Spinal cord (tissue), 10 donors: ENCODE results near the gene PDE5A. TPM values are rescaled to one million over a fixed set of nuclear protein-coding genes. Genes with fewer than 3 reads are reported as not detected.
A peak's percentile ranks its signal among the peaks of the same experiment; 100 is the strongest.

Experiments
- DNase-seq, 6 donors: peaks; one replicate each; pipeline versions ENCODE4 v3.0.0 to v3.0.0-alpha.2; 2013 to 2015; ENCODE audit warnings: low spot score in 6 of 6, low read depth in 4 of 6
- H3K27ac ChIP-seq: one replicate; pipeline ENCODE4 v1.5.1; 2013; ENCODE audit warnings: low read depth, low read length, control low read depth
- H3K27me3 ChIP-seq: one replicate; pipeline ENCODE4 v1.6.1; 2013; ENCODE audit warnings: low read length; ENCODE audit not compliant: control insufficient read depth, insufficient read depth
- H3K36me3 ChIP-seq: one replicate; pipeline ENCODE4 v1.6.1; 2013; ENCODE audit warnings: low read length; ENCODE audit not compliant: control insufficient read depth, insufficient read depth
- H3K4me1 ChIP-seq: one replicate; pipeline ENCODE4 v1.6.1; 2013; ENCODE audit warnings: low read length; ENCODE audit not compliant: control insufficient read depth, insufficient read depth
- H3K4me3 ChIP-seq: one replicate; pipeline ENCODE4 v1.5.1; 2013; ENCODE audit warnings: low read depth, low read length, control low read depth
- H3K9me3 ChIP-seq: one replicate; pipeline ENCODE4 v1.6.1; 2013; ENCODE audit warnings: low read length; ENCODE audit not compliant: control insufficient read depth, insufficient read depth
- WGBS: methylation state at CpG from one replicate; pipeline ENCODE4 v1.1.5; 2013; ENCODE audit warnings: missing lambda C conversion rate; ENCODE audit not compliant: insufficient coverage; 5-methylcytosine and 5-hydroxymethylcytosine counted together
- polyA plus RNA-seq, 2 donors: library from polyadenylated mRNA; unstranded; fragments of 120-200 nt; gene quantifications; one replicate each; pipeline ENCODE4 v1.2.1, GENCODE V29; 2013; ENCODE audit not compliant: insufficient read length in 2 of 2
- total RNA-seq, 2 donors: library from RNA; depleted of rRNA in 1 of 2; stranded (reverse); fragments of 120-200 nt in 1 of 2; fragments of >200 nt in 1 of 2; gene quantifications; one replicate each; pipeline versions ENCODE4 v1.2.3 to v1.2.4, GENCODE V29; 2013 to 2014
- donor health status: healthy.

The PDE5A gene
- total and polyA plus RNA-seq, 4 donors = 21.1 to 73.6 (median 38.1) TPM

GRCh38 chr4:119517361-119518229 is 111.0 kb downstream of the PDE5A start:
- H3K27ac ChIP-seq = peak overlapping the region; percentile 29
- no peaks in the 10 kb centered on the region for H3K4me1 ChIP-seq
- peak in 1 of 6 donors; percentile 7 for DNase-seq
- H3K36me3 ChIP-seq = peaks cover 7% of the 10 kb centered on the region
- H3K9me3 ChIP-seq = no peaks in the 10 kb centered on the region
- no peaks in the 10 kb centered on the region for H3K27me3 ChIP-seq
- no CpG with 5 or more reads among the region's 2 CpGs for WGBS
- no peak overlapping the region for H3K4me3 ChIP-seq

DNA sequence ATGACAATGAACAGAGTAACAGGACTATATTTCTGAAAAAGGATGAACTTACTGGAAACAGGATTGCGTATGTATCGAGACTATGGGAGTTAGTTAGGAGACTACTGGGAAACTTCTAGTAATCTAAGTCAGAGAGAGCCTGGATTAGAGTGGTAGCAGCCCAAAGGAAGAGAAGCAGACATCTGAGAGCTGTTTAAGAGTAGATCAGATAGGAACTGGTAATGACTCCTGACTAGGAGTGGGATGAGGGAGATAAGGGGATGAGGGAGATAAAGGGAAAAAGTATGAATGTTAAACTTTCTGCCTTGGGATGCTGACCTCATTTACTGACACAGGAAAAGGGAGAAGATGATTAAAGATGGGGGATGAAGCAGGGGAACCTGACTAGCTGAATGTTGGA is 116.2 kb downstream of the PDE5A start:
- H3K9me3 ChIP-seq = no peaks in the 10 kb centered on the region
- peaks cover 7% of the 10 kb centered on the region for H3K36me3 ChIP-seq
- no peaks in the 10 kb centered on the region for H3K27me3 ChIP-seq
- WGBS = 100% methylated on average over 2 of the region's 2 CpGs
- H3K4me3 ChIP-seq = no peak overlapping the region
- no peak for DNase-seq
- H3K4me1 ChIP-seq = no peaks in the 10 kb centered on the region
- no peak overlapping the region for H3K27ac ChIP-seq

- no peaks in the 10 kb centered on the region for H3K4me1 ChIP-seq
- H3K36me3 ChIP-seq = peaks cover 2% of the 10 kb centered on the region
Observed at GRCh38 chr4:119510395-119511149, 118.0 kb downstream of the PDE5A start.

DNA sequence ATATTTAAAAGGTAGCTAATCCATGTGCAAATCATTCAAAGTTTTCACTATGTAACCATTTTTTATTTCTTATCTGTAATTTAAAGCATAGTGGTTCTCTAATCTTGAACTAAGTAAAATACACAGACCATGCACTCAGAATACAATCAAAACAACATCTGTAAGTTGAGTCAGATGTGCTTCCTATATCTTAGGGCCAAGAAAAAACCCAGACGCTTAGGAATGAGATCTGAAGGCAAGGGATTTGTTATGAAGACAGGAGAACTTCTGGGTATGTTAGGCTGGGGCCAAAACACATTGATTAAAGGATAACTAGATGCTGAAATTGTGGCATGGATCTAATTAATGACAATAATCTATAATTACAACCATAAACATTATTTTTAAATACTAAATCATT is 120.3 kb downstream of the PDE5A start:
- H3K27me3 ChIP-seq = no peaks in the 10 kb centered on the region
- no peak overlapping the region for H3K27ac ChIP-seq
- no CpG with 5 or more reads among the region's 1 CpG for WGBS
- no peaks in the 10 kb centered on the region for H3K36me3 ChIP-seq
- no peaks in the 10 kb centered on the region for H3K4me1 ChIP-seq
- H3K9me3 ChIP-seq = no peaks in the 10 kb centered on the region
- DNase-seq = no peak
- no peak overlapping the region for H3K4me3 ChIP-seq

More at GRCh38 chr4:119510395-119511149, 118.0 kb downstream of the PDE5A start:
- Histone ChIP-seq H3K27ac (no peak overlapping the region), H3K9me3 (no peaks in the 10 kb centered on the region), H3K27me3 (no peaks in the 10 kb centered on the region), H3K4me3 (no peak overlapping the region)
- WGBS = 83% methylated on average over 1 of the region's 4 CpGs
- DNase-seq = no peak

GRCh38 chr4:119506806-119507205 is 121.8 kb downstream of the PDE5A start:
- Histone ChIP-seq H3K4me1 (no peaks in the 10 kb centered on the region), H3K4me3 (no peak overlapping the region), H3K27ac (peak overlapping the region; percentile 11), H3K27me3 (no peaks in the 10 kb centered on the region), H3K9me3 (no peaks in the 10 kb centered on the region), H3K36me3 (no peaks in the 10 kb centered on the region)
- WGBS = no CpG with 5 or more reads among the region's 1 CpG
- peak in 1 of 6 donors; percentile 11 for DNase-seq

DNA sequence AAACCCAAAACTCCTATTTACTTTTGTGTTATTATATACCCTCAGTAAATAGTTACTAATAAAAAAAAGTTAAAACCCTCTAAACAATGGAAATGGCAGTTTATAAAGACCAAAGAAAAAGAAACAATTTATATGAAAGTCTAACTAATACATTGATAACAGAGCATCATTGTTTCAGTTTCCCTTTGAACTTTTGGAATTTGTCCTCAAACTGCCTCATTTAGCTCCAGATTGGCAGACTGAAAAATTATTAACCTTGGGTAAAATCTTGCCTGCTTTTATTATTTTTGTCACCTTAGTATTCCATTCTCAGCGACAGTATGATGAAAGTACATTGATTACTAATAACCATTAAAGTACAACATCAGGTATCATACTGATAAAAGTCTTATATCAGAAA is 124.0 kb downstream of the PDE5A start:
- Histone ChIP-seq H3K27me3 (no peaks in the 10 kb centered on the region), H3K4me1 (no peaks in the 10 kb centered on the region), H3K27ac (no peak overlapping the region), H3K9me3 (no peaks in the 10 kb centered on the region), H3K4me3 (no peak overlapping the region), H3K36me3 (peaks cover 3% of the 10 kb centered on the region)
- no peak for DNase-seq
- no CpG with 5 or more reads among the region's 1 CpG for WGBS

GRCh38 chr4:119501740-119502139 is 126.9 kb downstream of the PDE5A start:
- Histone ChIP-seq H3K27ac (no peak overlapping the region), H3K4me3 (no peak overlapping the region), H3K27me3 (no peaks in the 10 kb centered on the region), H3K4me1 (no peaks in the 10 kb centered on the region), H3K36me3 (peaks cover 7% of the 10 kb centered on the region), H3K9me3 (no peaks in the 10 kb centered on the region)
- DNase-seq = no peak
- no CpG with 5 or more reads among the region's 2 CpGs for WGBS

DNA sequence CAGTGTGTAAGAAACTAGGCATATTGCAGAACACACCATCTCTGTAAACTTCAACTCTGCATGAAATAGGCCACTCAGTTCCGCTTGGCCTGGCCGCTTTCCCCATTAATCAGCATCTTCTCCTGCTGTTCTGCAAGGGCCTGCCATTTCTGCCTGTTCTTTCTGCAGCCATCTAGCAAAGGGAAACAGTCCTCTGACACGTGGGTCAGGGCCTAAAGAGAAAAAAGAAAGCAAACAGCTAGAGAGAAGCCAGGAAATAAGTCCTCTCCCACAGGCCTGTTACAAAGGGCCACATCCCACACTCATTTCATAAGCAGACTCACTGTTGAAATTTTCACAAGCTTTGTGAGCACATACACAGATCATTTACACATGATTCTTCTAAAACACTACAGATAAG is 130.1 kb downstream of the PDE5A start:
- WGBS = 21% methylated on average over 3 of the region's 3 CpGs
- peak in 4 of 6 donors; percentile 10 to 75 (median 42) for DNase-seq
- H3K27ac ChIP-seq = peak overlapping the region; percentile 68
- no peaks in the 10 kb centered on the region for H3K27me3 ChIP-seq
- no peaks in the 10 kb centered on the region for H3K4me1 ChIP-seq
- H3K4me3 ChIP-seq = no peak overlapping the region
- H3K36me3 ChIP-seq = peaks cover 7% of the 10 kb centered on the region
- no peaks in the 10 kb centered on the region for H3K9me3 ChIP-seq

DNA sequence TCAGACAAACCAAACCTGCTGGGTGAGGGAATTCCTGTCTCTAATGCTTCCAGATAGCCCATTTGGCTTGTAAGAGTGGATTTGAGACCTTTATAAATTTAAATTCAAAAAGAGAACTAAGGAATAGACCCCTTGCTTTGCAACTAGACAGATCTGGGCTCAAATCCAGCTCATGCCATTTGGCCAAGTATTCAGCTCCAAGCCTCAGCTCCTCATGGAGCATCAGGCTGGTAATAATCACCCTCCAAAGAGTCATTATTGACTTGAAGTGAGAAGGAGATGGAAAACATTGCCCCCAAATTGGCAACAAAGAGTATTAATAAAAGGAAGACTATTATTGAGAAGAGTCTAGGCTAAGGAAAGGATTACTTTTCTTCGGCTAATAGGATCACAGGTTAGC is 134.7 kb downstream of the PDE5A start:
- DNase-seq = peak in 4 of 6 donors; percentile 39 to 89 (median 56)
- no peaks in the 10 kb centered on the region for H3K27me3 ChIP-seq
- H3K4me3 ChIP-seq = no peak overlapping the region
- no peak overlapping the region for H3K27ac ChIP-seq
- H3K36me3 ChIP-seq = no peaks in the 10 kb centered on the region
- WGBS = no CpG with 5 or more reads among the region's 1 CpG
- no peaks in the 10 kb centered on the region for H3K9me3 ChIP-seq
- no peaks in the 10 kb centered on the region for H3K4me1 ChIP-seq
